SK-N-SH (cell line): ENCODE results near the gene ZNF709. TPM values are rescaled to one million over a fixed set of nuclear protein-coding genes. Genes with fewer than 3 reads are reported as not detected.
A peak's percentile ranks its signal among the peaks of the same experiment; 100 is the strongest.

Experiments used
- CTCF ChIA-PET: fragments of 300-600, 350-600 bp; formaldehyde crosslinking; extraction: SDS; loops from one replicate; lab custom pipeline; 2021; lab: Yijun Ruan, JAX
- POLR2A ChIA-PET: fragments of 350-600 bp; sonication (Branson Sonifier 250); formaldehyde crosslinking; extraction: SDS; loops from one replicate; lab custom pipeline; 2020; ENCODE audit warnings: antibody characterized with exemption, inconsistent platforms; lab: Yijun Ruan, JAX
- DNase-seq: peaks from one replicate; pipeline ENCODE4 v3.0.0; 2012
- H2AFZ ChIP-seq: fragments of 200-600 bp; sonication (generic); 2 replicates; pipeline ENCODE4 v1.8.1; 2016; ENCODE audit warnings: antibody characterized with exemption, mild to moderate bottlenecking, low read depth
- H3F3A ChIP-seq: fragments of 200-600 bp; sonication (generic); replicated peaks from 2 replicates; pipeline ENCODE3; 2016; ENCODE audit warnings: antibody characterized with exemption, mild to moderate bottlenecking; ENCODE audit not compliant: insufficient read depth
- H3K27ac ChIP-seq, 2 experiments: fragments of 200-500 bp in 1 of 2; fragments of 200-600 bp in 1 of 2; sonication (Bioruptor generic) in 1 of 2; sonication (generic), shearing (Covaris generic) in 1 of 2; 2 replicates each; pipeline versions ENCODE4 v1.5.1 to v1.6.1; 2014 to 2016; ENCODE audit warnings: low read depth in 2 of 2, inconsistent platforms in 1 of 2, low read length in 1 of 2, mild to moderate bottlenecking in 1 of 2, mixed read lengths in 1 of 2
- H3K27me3 ChIP-seq: fragments of 200-600 bp; sonication (generic), shearing (Covaris generic); 2 replicates; pipeline ENCODE4 v1.6.1; 2016; ENCODE audit warnings: mixed run types; ENCODE audit not compliant: insufficient read depth
- H3K36me3 ChIP-seq, 2 experiments: fragments of 200-500 bp in 1 of 2; fragments of 200-600 bp in 1 of 2; sonication (Bioruptor generic) in 1 of 2; sonication (generic) in 1 of 2; replicated peaks in 1 of 2; 2 replicates each; pipeline versions ENCODE3 to v1.5.1; 2014 to 2016; ENCODE audit warnings: low read length in 1 of 2, mild to moderate bottlenecking in 1 of 2; ENCODE audit not compliant: insufficient read depth in 2 of 2, control insufficient read depth in 1 of 2
- H3K4me1 ChIP-seq, 2 experiments: fragments of 200-500 bp in 1 of 2; fragments of 200-600 bp in 1 of 2; sonication (Bioruptor generic) in 1 of 2; sonication (generic), shearing (Covaris generic) in 1 of 2; 2 replicates each; pipeline versions ENCODE4 v1.5.1 to v1.6.1; 2014 to 2016; ENCODE audit warnings: low read depth in 1 of 2, low read length in 1 of 2, mixed run types in 1 of 2; ENCODE audit not compliant: insufficient read depth in 2 of 2, control insufficient read depth in 1 of 2
- H3K4me2 ChIP-seq: fragments of 200-600 bp; sonication (generic), shearing (Covaris generic); 2 replicates; pipeline ENCODE4 v1.6.1; 2017; ENCODE audit warnings: mixed run types
- H3K4me3 ChIP-seq, 2 experiments: fragments of 200-500 bp in 1 of 2; fragments of 200-600 bp in 1 of 2; sonication (Bioruptor generic) in 1 of 2; sonication (generic), shearing (Covaris generic) in 1 of 2; 2 replicates each; pipeline versions ENCODE4 v1.5.1 to v1.8.1; 2014 to 2016; ENCODE audit warnings: low read depth in 2 of 2, inconsistent platforms in 1 of 2, low read length in 1 of 2, mild to moderate bottlenecking in 1 of 2, mixed read lengths in 1 of 2, moderate library complexity in 1 of 2
- H3K79me2 ChIP-seq: fragments of 200-600 bp; sonication (generic); 2 replicates; pipeline ENCODE4 v1.8.1; 2017; ENCODE audit warnings: mild to moderate bottlenecking; ENCODE audit not compliant: insufficient read depth
- H3K9ac ChIP-seq: fragments of 200-600 bp; sonication (generic); 2 replicates; pipeline ENCODE4 v1.6.1; 2017; ENCODE audit warnings: mixed run types
- H3K9me2 ChIP-seq: fragments of 200-600 bp; sonication (generic); 2 replicates; pipeline ENCODE4 v1.6.1; 2017; ENCODE audit warnings: mixed run types
- H3K9me3 ChIP-seq: fragments of 200-600 bp; sonication (generic); 2 replicates; pipeline ENCODE4 v1.6.1; 2017; ENCODE audit warnings: mixed run types, mild to moderate bottlenecking, moderate library complexity
- H4K20me1 ChIP-seq: fragments of 200-600 bp; sonication (generic); 2 replicates; pipeline ENCODE4 v1.6.1; 2017; ENCODE audit warnings: mild to moderate bottlenecking, mixed run types; ENCODE audit not compliant: insufficient read depth
- ELF1 ChIP-seq: IDR thresholded peaks from 2 replicates; pipeline ENCODE4 v1.4.0; 2012
- EZH2phosphoT487 ChIP-seq: fragments of 200-600 bp; sonication (generic); IDR thresholded peaks from 2 replicates; pipeline ENCODE4 v1.6.1; 2017; ENCODE audit warnings: low read depth, mixed run types, mild to moderate bottlenecking, antibody characterized with exemption, moderate library complexity, borderline replicate concordance
- FOSL2 ChIP-seq: IDR thresholded peaks from 2 replicates; pipeline ENCODE4 v1.4.0; 2012; ENCODE audit warnings: low read depth, mild to moderate bottlenecking, moderate library complexity, borderline replicate concordance
- FOXM1 ChIP-seq: IDR thresholded peaks from 2 replicates; pipeline ENCODE4 v1.4.0; 2012; ENCODE audit warnings: low read depth, mild to moderate bottlenecking
- JUND ChIP-seq: IDR thresholded peaks from 2 replicates; pipeline ENCODE4 v1.4.0; 2012
- MEF2A ChIP-seq: IDR thresholded peaks from 2 replicates; pipeline ENCODE4 v1.4.0; 2012; ENCODE audit warnings: low read depth, borderline replicate concordance
- RAD21 ChIP-seq: IDR thresholded peaks from 2 replicates; pipeline ENCODE4 v1.6.1; 2012; ENCODE audit warnings: mild to moderate bottlenecking, low read length
- RCOR1 ChIP-seq: fragments of 150-350 bp; IDR thresholded peaks from 2 replicates; pipeline ENCODE4 v1.6.1; 2017; ENCODE audit warnings: antibody characterized with exemption, low read length
- RFX5 ChIP-seq: IDR thresholded peaks from 2 replicates; pipeline ENCODE4 v1.6.1; 2012; ENCODE audit warnings: mild to moderate bottlenecking, improper control_type of control experiment, low read length
- RXRA ChIP-seq: IDR thresholded peaks from 2 replicates; pipeline ENCODE4 v1.4.0; 2012; ENCODE audit warnings: low read depth, mild to moderate bottlenecking, borderline replicate concordance
- SIN3A ChIP-seq: IDR thresholded peaks from 2 replicates; pipeline ENCODE4 v1.6.1; 2012; ENCODE audit warnings: low read depth, mild to moderate bottlenecking, low read length, moderate library complexity, borderline replicate concordance
- TCF12 ChIP-seq: IDR thresholded peaks from 2 replicates; pipeline ENCODE4 v1.4.0; 2012
- TEAD4 ChIP-seq: IDR thresholded peaks from 2 replicates; pipeline ENCODE4 v1.4.0; 2012; ENCODE audit warnings: mild to moderate bottlenecking, borderline replicate concordance; ENCODE audit not compliant: insufficient read depth
- WGBS: methylation state at CpG from one replicate; pipeline ENCODE4 v1.1.6; 2017; ENCODE audit warnings: low lambda C conversion rate; 5-methylcytosine and 5-hydroxymethylcytosine counted together
- polyA plus RNA-seq, 3 experiments: library from polyadenylated mRNA; depleted of rRNA; stranded (reverse); fragments of >200 nt; gene quantifications; 2 replicates each; pipeline ENCODE4 v1.2.3, GENCODE V29; 2012
- TF ChIP-seq, protein P1 (sequence below): IDR thresholded peaks from 2 replicates; pipeline ENCODE4 v1.6.1; 2012; ENCODE audit warnings: mild to moderate bottlenecking, low read depth, low read length, moderate library complexity
- TF ChIP-seq, protein P2 (sequence below): IDR thresholded peaks from 2 replicates; pipeline ENCODE4 v1.4.0; 2012; ENCODE audit warnings: low read depth, borderline replicate concordance
- TF ChIP-seq, protein P3 (sequence below): fragments of 150-350 bp; IDR thresholded peaks from 2 replicates; pipeline ENCODE4 v1.6.1; 2016; ENCODE audit warnings: mild to moderate bottlenecking, low read depth, low read length
- TF ChIP-seq, protein P4 (sequence below): fragments of 200-600 bp; sonication (generic); IDR thresholded peaks from 2 replicates; pipeline ENCODE4 v1.6.1; 2017; ENCODE audit warnings: antibody characterized with exemption, mild to moderate bottlenecking, moderate library complexity

The ZNF709 gene
- polyA plus RNA-seq, 1 of the 3 experiments (the other 2 are of a cell fraction): 0.64 TPM

DNA sequence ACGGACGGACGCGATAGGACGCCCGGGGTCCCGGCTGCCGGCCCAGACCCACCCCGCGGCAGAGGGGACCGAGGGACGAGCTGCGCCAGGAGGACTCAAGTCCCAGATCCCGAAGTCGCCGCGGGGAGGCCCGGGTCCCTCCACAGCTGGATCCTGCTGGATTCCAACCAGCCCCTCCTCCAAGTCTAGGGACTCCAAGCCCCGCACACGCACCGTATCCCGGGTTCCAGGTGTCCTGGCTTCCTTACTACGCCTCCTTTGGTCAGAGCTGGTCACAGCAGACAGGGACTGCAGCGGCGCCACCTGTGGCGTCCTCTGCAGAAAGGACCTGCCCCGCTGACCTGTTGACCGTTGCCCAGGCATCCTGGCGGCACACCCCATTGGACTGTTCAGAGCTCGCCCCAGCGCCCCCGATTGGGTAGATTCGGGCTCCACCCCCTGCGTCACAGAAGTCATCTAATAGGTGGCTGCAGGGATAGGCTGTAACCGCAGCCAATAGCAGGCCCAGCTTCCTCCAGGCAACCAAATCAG, 29.0 kb upstream of the ZNF709 start:
- Histone ChIP-seq H3K27me3 (no peaks in the 10 kb centered on the region), H3K4me2 (no peak overlapping the region), H4K20me1 (no peaks in the 10 kb centered on the region), H3K4me1 (no peaks in the 10 kb centered on the region), H3F3A (no peaks in the 10 kb centered on the region), H3K27ac (no peak overlapping the region), H3K36me3 (peaks cover 0 to 14% of the 10 kb centered on the region in 2 experiments), H3K9me2 (no peaks in the 10 kb centered on the region), H2AFZ (no peak overlapping the region), H3K9me3 (peaks cover 11% of the 10 kb centered on the region), H3K4me3 (no peak overlapping the region), H3K79me2 (no peaks in the 10 kb centered on the region), H3K9ac (no peak overlapping the region)
- WGBS: 36% methylated on average over 7 of the region's 35 CpGs
- TF ChIP-seq RAD21: no peak
- TF ChIP-seq RXRA: no peak
- TF ChIP-seq, protein P1, sequence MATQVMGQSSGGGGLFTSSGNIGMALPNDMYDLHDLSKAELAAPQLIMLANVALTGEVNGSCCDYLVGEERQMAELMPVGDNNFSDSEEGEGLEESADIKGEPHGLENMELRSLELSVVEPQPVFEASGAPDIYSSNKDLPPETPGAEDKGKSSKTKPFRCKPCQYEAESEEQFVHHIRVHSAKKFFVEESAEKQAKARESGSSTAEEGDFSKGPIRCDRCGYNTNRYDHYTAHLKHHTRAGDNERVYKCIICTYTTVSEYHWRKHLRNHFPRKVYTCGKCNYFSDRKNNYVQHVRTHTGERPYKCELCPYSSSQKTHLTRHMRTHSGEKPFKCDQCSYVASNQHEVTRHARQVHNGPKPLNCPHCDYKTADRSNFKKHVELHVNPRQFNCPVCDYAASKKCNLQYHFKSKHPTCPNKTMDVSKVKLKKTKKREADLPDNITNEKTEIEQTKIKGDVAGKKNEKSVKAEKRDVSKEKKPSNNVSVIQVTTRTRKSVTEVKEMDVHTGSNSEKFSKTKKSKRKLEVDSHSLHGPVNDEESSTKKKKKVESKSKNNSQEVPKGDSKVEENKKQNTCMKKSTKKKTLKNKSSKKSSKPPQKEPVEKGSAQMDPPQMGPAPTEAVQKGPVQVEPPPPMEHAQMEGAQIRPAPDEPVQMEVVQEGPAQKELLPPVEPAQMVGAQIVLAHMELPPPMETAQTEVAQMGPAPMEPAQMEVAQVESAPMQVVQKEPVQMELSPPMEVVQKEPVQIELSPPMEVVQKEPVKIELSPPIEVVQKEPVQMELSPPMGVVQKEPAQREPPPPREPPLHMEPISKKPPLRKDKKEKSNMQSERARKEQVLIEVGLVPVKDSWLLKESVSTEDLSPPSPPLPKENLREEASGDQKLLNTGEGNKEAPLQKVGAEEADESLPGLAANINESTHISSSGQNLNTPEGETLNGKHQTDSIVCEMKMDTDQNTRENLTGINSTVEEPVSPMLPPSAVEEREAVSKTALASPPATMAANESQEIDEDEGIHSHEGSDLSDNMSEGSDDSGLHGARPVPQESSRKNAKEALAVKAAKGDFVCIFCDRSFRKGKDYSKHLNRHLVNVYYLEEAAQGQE: no peak
- TF ChIP-seq RCOR1: no peak
- no peak for TF ChIP-seq MEF2A
- no peak for TF ChIP-seq ELF1
- no peak for TF ChIP-seq TEAD4
- no peak for TF ChIP-seq RFX5
- no peak for TF ChIP-seq FOXM1
- DNase-seq: peak; percentile 55
- ChIA-PET CTCF (interaction anchor here (0.7 to 1.7 kb wide), 3 partner anchors 11 to 524 kb away, joined by 3 to 6 read pairs (median 3); no protein-coding TSS in a partner anchor), POLR2A (no interaction called here)

DNA sequence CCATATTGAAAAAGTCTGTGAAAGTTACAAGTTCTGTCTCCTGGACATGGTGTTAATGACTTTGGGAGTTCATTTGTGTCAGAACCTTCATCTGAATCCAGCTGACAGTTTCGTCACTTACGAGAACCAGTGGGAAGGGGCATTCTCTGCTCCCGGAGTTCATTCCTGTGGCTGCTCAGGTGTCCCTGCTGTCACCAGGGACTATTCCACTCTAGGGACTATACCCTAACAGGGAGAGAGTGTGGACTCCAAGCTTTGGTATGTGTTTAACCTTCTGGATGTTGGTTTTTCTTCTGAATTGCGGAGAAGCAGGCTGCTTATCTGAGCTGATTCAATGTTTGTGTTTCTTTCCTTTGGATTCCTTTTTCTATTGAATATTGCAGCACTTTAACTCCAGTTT, 12.4 kb upstream of the ZNF709 start:
- Histone ChIP-seq H3K27me3 (no peaks in the 10 kb centered on the region), H3K9me2 (no peaks in the 10 kb centered on the region), H3K27ac (no peak overlapping the region), H3K36me3 (no peaks in the 10 kb centered on the region), H3K79me2 (no peaks in the 10 kb centered on the region), H3K4me2 (no peak overlapping the region), H3F3A (peaks cover 13% of the 10 kb centered on the region), H2AFZ (no peak overlapping the region), H3K9me3 (no peaks in the 10 kb centered on the region), H4K20me1 (no peaks in the 10 kb centered on the region), H3K4me1 (peaks cover 0 to 4% of the 10 kb centered on the region in 2 experiments; a peak in 1 of 4 replicates), H3K9ac (no peak overlapping the region), H3K4me3 (no peak overlapping the region)
- ChIA-PET POLR2A (interaction anchor here (1.6 kb wide), 1 partner anchor 55 kb away, joined by 3 read pairs; no protein-coding TSS in a partner anchor), CTCF (interaction anchor here (0.8 kb wide), 1 partner anchor 54 kb away, joined by 3 read pairs; no protein-coding TSS in a partner anchor)
- DNase-seq: no peak
- 94% methylated on average over 4 of the region's 4 CpGs for WGBS
- no peak for TF ChIP-seq JUND
- no peak for TF ChIP-seq MEF2A
- TF ChIP-seq TCF12: no peak
- TF ChIP-seq SIN3A: no peak
- TF ChIP-seq FOSL2: no peak
- TF ChIP-seq, protein P2, sequence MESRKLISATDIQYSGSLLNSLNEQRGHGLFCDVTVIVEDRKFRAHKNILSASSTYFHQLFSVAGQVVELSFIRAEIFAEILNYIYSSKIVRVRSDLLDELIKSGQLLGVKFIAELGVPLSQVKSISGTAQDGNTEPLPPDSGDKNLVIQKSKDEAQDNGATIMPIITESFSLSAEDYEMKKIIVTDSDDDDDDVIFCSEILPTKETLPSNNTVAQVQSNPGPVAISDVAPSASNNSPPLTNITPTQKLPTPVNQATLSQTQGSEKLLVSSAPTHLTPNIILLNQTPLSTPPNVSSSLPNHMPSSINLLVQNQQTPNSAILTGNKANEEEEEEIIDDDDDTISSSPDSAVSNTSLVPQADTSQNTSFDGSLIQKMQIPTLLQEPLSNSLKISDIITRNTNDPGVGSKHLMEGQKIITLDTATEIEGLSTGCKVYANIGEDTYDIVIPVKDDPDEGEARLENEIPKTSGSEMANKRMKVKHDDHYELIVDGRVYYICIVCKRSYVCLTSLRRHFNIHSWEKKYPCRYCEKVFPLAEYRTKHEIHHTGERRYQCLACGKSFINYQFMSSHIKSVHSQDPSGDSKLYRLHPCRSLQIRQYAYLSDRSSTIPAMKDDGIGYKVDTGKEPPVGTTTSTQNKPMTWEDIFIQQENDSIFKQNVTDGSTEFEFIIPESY: no peak
- TF ChIP-seq EZH2phosphoT487: no peak
- TF ChIP-seq, protein P3, sequence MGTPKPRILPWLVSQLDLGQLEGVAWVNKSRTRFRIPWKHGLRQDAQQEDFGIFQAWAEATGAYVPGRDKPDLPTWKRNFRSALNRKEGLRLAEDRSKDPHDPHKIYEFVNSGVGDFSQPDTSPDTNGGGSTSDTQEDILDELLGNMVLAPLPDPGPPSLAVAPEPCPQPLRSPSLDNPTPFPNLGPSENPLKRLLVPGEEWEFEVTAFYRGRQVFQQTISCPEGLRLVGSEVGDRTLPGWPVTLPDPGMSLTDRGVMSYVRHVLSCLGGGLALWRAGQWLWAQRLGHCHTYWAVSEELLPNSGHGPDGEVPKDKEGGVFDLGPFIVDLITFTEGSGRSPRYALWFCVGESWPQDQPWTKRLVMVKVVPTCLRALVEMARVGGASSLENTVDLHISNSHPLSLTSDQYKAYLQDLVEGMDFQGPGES: no peak
- TF ChIP-seq RAD21: no peak
- TF ChIP-seq RCOR1: no peak
- TF ChIP-seq, protein P4, sequence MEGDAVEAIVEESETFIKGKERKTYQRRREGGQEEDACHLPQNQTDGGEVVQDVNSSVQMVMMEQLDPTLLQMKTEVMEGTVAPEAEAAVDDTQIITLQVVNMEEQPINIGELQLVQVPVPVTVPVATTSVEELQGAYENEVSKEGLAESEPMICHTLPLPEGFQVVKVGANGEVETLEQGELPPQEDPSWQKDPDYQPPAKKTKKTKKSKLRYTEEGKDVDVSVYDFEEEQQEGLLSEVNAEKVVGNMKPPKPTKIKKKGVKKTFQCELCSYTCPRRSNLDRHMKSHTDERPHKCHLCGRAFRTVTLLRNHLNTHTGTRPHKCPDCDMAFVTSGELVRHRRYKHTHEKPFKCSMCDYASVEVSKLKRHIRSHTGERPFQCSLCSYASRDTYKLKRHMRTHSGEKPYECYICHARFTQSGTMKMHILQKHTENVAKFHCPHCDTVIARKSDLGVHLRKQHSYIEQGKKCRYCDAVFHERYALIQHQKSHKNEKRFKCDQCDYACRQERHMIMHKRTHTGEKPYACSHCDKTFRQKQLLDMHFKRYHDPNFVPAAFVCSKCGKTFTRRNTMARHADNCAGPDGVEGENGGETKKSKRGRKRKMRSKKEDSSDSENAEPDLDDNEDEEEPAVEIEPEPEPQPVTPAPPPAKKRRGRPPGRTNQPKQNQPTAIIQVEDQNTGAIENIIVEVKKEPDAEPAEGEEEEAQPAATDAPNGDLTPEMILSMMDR: no peak
- TF ChIP-seq FOXM1: no peak
